NCI-H526 treated with DMSO at 0.1 percent for 48 hours (cell line): ENCODE data around the gene MND1.
"Not testable (repeated sequence)": the region's sequence is repeated elsewhere in the genome, so short reads cannot be mapped to it uniquely, and the experiment has no call there.

Experiments
- DNase-seq: peaks from one replicate; lab custom pipeline; 2025; lab: John Stamatoyannopoulos, UW

MND1 gene

DNA sequence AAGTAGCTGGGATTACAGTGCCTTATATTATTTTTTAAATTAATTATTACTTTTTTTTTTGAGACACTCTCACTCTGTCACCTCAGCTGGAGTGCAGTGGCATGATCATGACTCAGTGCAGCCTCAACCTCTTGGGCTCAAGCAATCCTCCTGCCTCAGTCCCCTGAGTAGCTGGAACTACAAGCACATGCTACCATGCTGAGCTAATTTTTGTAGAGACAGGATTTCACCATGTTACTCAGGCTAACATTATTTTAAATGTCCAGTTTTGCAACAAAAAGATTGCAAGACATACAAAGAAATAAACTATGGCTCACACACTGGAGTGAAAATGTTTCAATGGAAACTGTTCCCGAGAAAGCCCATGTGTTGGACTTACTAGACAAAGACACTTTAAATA, 59.2 kb downstream of the MND1 start:
- DNase-seq, result no peak

GRCh38 chr4:153407906-153408305, 63.4 kb downstream of the MND1 start:
- no peak for DNase-seq

DNA sequence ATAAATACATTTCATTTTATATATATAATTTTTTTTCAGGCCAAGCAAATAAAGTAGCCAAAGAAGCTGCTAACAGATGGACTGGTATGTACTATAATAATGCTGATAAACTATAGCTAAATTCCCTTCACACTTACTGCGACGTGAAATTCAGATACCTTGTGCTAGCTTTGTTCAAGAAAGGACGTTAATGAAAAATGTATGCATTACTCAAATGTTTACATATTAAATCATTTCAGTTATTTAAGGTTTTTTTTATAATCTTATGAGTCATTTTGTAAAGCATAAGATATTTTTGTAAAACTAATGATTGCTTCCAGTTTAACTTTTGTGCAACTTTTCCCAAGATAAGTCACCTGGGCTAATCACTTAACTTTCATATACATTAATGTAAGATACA, 64.4 kb downstream of the MND1 start:
- DNase-seq, result no peak

DNA sequence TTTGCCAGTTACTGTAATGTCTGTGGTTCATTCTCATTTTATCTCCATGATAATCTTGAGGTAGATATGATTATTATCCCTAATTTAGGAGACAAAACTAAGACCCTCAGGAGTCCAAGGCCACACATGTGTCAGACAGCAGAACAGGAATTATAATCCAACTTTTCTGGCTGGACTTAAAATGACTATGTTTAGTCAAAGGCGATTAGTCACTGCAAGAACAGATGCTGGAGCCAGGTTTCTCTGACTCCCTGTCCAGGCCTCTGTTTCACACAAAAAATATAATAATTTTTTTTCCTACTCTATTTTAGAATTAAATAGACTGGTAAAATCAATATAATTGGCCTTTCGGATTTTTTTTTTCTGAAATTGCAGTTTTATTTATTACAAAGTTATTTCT, 64.9 kb downstream of the MND1 start:
- no peak for DNase-seq

GRCh38 chr4:153409924-153410501, 65.5 kb downstream of the MND1 start:
- DNase-seq, result no peak

DNA sequence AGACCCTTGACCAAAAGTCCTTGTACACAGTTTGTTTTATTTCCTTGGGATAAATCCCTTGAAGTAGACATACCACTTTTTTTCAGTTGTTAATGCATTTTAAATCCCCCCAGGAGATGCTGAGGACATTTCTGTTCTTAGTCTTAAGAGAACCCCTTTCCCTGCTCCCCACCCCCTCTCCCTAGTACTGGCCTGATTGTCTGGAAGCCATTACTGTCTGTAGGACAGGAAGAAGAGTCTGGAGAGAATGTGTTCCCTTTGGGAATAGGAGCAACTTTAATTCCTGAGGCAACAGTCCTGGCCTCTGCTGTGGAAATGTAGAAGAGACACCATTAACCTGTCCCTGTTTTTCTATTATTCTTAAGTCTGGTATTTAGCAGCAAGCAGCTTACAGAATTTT, 69.4 kb downstream of the MND1 start:
- DNase-seq, result no peak

DNA sequence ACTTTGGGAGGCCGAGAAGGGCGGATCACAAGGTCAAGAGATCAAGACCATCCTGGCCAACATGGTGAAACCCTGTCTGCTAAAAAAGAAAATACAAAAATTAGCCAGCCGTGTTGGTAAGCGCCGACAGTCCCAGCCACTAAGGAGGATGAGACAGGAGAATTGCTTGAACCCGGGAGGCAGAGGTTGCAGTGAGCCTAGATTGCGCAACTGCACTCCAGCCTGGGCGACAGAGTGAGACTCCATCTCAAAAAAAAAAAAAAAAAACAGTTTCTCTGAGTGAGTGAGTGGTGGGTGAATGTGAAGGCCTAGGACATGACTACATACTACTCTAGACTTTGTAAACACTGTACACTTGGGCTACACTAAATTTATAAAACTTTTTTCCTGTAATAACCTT, 72.0 kb downstream of the MND1 start:
- DNase-seq, result not testable (repeated sequence)

DNA sequence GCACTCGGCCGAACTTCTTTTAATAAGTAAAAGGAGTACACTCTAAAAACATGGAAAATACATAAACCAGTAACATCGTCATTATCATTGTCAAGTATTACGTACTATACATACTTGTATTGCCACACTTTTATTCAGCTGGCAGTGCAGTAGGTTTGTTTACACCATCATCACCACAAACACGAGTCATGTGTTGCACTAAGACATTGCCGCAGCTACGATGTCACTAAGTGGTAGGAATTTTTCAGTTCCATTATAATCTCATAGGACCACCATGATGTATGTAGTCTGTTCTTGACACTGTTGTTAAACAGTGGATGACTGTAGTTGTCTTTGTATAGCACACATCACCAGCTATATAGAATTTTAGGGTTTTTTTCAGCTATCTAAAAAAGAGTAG, 73.6 kb downstream of the MND1 start:
- DNase-seq, result no peak

DNA sequence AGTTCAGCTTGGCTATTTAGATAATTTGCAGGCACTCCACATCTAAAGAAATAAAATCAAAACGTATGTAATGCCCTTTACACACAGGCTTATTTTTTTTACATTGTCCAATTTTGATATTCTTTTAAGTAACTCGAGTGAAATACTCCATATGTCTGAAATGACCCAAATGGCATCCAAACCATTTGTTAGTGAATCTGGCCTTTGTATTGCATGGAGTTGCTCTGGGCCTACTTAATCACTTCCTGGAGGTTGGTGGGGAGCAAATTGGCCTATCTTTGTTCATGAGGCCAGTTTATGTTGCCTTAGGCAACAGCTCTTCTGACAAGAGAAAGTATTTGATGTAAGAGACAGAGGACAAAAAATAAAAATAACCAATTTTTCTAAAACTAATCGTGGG, 74.1 kb downstream of the MND1 start:
- DNase-seq, result no peak

DNA sequence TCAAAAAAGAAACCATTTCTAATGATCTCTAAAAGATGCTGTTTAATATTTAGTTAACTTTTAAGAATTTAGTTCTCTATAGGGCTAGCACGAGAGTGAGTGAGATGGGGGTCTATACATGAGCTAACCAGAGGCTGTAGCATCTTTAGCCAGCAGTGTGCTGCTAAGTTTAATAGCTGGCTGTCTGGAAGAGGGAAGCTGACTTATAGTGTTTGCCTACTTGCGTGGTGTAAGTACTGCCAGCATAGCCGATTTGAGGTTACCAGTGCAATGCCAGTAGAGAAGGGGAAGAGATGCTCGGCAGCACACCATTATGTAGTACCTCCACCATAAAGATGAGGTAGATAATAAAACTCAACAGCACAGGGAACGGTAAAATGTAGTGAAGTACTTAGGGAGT, 74.5 kb downstream of the MND1 start:
- DNase-seq, result no peak

- no peak for DNase-seq
Observed at GRCh38 chr4:153419673-153420278, 75.3 kb downstream of the MND1 start.

DNA sequence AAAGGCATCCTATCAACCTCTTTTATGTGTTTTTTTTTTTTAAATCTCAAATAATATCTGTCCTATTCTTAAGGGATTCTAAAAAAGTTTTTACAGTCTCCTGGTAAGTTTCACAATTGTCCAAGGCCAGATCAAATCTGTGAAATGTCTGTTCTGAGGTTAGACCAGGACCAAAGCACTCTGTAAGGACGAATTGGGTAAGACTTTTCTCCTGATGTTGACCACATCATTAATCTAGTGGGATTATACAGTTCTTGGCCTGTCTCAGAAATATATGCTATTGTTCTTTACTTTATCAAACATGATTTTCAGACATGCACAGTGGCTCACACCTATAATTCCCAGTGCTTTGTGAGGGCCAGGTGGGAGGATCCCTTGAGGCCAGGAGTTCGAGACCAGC, 75.9 kb downstream of the MND1 start:
- no peak for DNase-seq

- no peak for DNase-seq
Observed at GRCh38 chr4:153421941-153422340, 77.5 kb downstream of the MND1 start.

GRCh38 chr4:153426207-153426885, 81.9 kb downstream of the MND1 start:
- DNase-seq, result no peak

GRCh38 chr4:153427363-153428071, 83.0 kb downstream of the MND1 start:
- DNase-seq, result no peak

DNA sequence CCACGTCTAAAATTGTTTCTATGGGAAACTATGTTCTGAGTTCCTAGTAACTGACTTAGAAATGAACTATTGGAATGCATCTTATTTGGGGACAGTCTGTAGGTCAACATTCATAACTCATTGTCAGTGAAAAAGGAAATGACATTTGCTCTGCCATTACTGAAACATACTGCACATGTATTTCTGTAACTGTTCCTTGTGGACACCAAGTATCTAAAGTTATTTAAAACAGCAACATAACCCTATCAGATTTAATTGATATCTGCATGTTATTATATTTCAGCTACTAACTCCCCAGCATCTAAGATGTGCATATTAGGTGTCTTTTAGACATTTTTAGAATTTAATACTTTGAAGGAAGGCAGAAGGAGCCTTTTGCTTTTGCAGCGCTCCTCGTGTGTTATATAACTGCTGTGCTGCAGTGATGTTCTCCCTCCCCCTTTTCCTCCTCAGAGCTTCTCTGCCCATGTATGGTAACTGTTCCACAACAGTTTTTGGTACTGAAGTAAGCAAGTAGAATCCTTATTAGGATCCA, 84.5 kb downstream of the MND1 start:
- DNase-seq, result no peak

GRCh38 chr4:153432965-153433753, 88.7 kb downstream of the MND1 start:
- no peak for DNase-seq

GRCh38 chr4:153433754-153434105, 89.2 kb downstream of the MND1 start:
- DNase-seq, result no peak

- DNase-seq, result no peak
Observed at GRCh38 chr4:153434190-153434589, 89.7 kb downstream of the MND1 start.

DNA sequence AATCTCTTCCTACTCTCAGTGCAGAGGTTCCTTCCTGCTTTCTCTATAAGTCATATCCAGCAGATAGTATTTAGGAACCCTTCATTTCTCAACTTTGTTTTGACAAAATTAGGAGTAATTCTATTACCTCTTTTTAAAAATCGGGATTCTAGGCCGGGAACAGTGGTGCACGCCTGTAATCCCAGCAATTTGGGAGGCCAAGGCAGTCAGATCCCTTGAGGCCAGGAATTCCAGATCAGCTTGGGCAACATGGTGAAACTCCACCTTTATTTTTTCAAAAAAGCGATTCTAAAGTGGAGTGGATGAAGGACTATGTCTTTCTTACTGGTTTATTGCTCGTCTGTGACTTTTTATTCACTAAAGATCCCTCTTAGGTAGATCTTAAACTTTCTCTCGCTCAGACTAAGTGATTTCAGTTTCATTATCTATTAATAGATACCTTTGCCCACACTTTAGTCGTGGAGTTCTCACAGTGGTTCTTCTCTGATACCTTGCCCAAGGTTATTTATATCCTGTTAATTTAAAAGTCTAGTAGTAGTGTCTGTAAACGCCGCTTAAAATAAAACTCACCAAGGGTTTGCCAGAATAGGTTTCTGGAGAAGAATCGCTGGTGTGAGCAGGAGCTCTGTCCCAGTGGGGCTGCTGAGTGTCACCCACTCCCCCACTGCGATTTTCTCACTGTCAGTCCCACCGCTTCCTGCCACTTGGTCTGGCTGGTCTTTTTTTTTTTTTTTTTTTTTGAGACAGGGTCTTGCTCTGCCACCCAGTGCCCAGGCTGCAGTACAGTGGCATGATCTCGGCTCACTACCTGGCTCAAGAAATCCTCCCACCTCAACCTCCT, 94.6 kb downstream of the MND1 start:
- DNase-seq, result no peak

DNA sequence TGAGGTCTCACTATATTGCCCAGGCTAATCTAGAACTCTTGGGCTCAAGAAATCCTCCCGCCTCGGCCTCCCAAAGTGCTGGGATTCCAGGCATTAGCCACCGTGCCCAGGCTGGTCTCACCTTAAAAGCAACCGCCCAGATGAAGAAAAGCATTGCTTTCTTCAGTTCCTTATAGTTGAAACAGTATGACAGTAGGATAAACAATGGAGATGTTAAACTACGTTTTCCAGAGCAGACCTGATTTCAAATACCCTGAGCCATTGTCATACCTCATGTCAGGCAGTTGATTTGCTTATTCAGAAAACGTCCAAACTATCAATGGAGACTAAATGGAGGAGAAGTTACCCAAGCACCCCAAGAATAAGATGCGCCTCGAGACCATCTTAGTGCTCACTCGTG, 95.3 kb downstream of the MND1 start:
- DNase-seq, result no peak
